GM12878 (cell line): ENCODE measurements around the gene DNAJC5. TPM values are rescaled to one million over a fixed set of nuclear protein-coding genes. Genes with fewer than 3 reads are reported as not detected.
A peak's percentile ranks its signal among the peaks of the same experiment; 100 is the strongest.

Source experiments
- ATAC-seq: fragments of 200-7000 bp; cut with Tn5 transposase; 3 replicates; pipeline ENCODE4 v1.9.1; 2020; ENCODE audit warnings: mild to moderate bottlenecking, moderate library complexity
- BruUV-seq: library from RNA; stranded (reverse); fragments of 400-500 nt; replicated peaks from 2 replicates; lab custom pipeline; 2021; lab: Mats Ljungman, UMichigan
- CTCF ChIA-PET: fragments of 300-600 bp; sonication (Branson Sonifier 250); formaldehyde crosslinking; extraction: SDS; loops from one replicate; lab custom pipeline; 2021; ENCODE audit warnings: inconsistent platforms; lab: Yijun Ruan, JAX
- POLR2A ChIA-PET: fragments of 350-600 bp; formaldehyde crosslinking; extraction: SDS; loops from one replicate; lab custom pipeline; 2021; ENCODE audit warnings: inconsistent platforms; lab: Charles Lee
- RAD21 ChIA-PET: fragments of 300-600 bp; sonication (Branson Sonifier 250); formaldehyde crosslinking; loops from one replicate; lab custom pipeline; 2023; ENCODE audit warnings: antibody characterized with exemption; ENCODE audit not compliant: unreplicated experiment; lab: Charles Lee
- SMC1A ChIA-PET: fragments of 300-600 bp; sonication (Branson Sonifier 250); formaldehyde crosslinking; loops from one replicate; lab custom pipeline; 2023; ENCODE audit not compliant: unreplicated experiment, uncharacterized antibody; lab: Charles Lee
- DNase-seq: peaks from one replicate; pipeline ENCODE4 v3.0.0-alpha.2; 2011; ENCODE audit warnings: low read depth, low spot score
- FAIRE-seq: peaks from 3 replicates; lab custom pipeline; 2011; peaks lifted over from hg19 to GRCh38; lab: Jason Lieb, UNC
- H2AFZ ChIP-seq: 2 replicates; pipeline ENCODE4 v1.6.0; 2011; ENCODE audit warnings: low read depth, low read length, control low read depth; ENCODE audit not compliant: control insufficient read depth
- H3K27ac ChIP-seq: 2 replicates; pipeline ENCODE4 v1.5.1; 2011; ENCODE audit warnings: control low read depth; ENCODE audit not compliant: control insufficient read depth, insufficient read depth
- H3K27me3 ChIP-seq, 2 experiments: replicated peaks in 1 of 2; 2 replicates each; pipeline versions ENCODE4 v1.6.0 to v1.6.1; 2011; ENCODE audit warnings: low read length in 1 of 2; ENCODE audit not compliant: control insufficient read depth in 2 of 2, insufficient read depth in 2 of 2
- H3K36me3 ChIP-seq, 2 experiments: 2 replicates each; pipeline ENCODE4 v1.5.1; 2011; ENCODE audit warnings: low read length in 1 of 2; ENCODE audit not compliant: control insufficient read depth in 2 of 2, insufficient read depth in 2 of 2
- H3K4me1 ChIP-seq: 2 replicates; pipeline ENCODE4 v1.6.1; 2011; ENCODE audit warnings: mild to moderate bottlenecking, low read length, moderate library complexity, mixed read lengths; ENCODE audit not compliant: control insufficient read depth, insufficient read depth
- H3K4me2 ChIP-seq: 2 replicates; pipeline ENCODE4 v1.6.0; 2011; ENCODE audit warnings: control low read depth; ENCODE audit not compliant: control insufficient read depth, insufficient read depth
- H3K4me3 ChIP-seq: fragments of 200-600 bp; sonication (generic); 2 replicates; pipeline ENCODE4 v1.5.1; 2016
- H3K79me2 ChIP-seq: 2 replicates; pipeline ENCODE4 v1.6.0; 2011; ENCODE audit warnings: low read length; ENCODE audit not compliant: control insufficient read depth, insufficient read depth
- H3K9ac ChIP-seq: 2 replicates; pipeline ENCODE4 v1.8.0; 2011; ENCODE audit warnings: low read length, control low read depth, mixed read lengths; ENCODE audit not compliant: control insufficient read depth, insufficient read depth
- H3K9me3 ChIP-seq: replicated peaks from 3 replicates; pipeline ENCODE4 v1.5.1; 2011; ENCODE audit warnings: mild to moderate bottlenecking, low read length; ENCODE audit not compliant: control insufficient read depth, insufficient read depth
- H4K20me1 ChIP-seq: 2 replicates; pipeline ENCODE4 v1.6.0; 2011; ENCODE audit not compliant: control insufficient read depth, insufficient read depth
- CUX1 ChIP-seq: IDR thresholded peaks from 2 replicates; pipeline ENCODE4 v1.6.1; 2012; ENCODE audit warnings: improper control_type of control experiment, low read depth, low read length; ENCODE audit not compliant: insufficient replicate concordance
- DPF2 ChIP-seq: fragments of 450-650 bp; IDR thresholded peaks from 2 replicates; pipeline ENCODE4 v1.6.1; 2017; ENCODE audit warnings: mild to moderate bottlenecking
- FOXM1 ChIP-seq: IDR thresholded peaks from 2 replicates; pipeline ENCODE4 v1.6.1; 2012; ENCODE audit warnings: low read depth, mild to moderate bottlenecking, inconsistent platforms, low read length, moderate library complexity
- GATAD2B ChIP-seq: fragments of 450-650 bp; conservative IDR thresholded peaks from 2 replicates; pipeline ENCODE4 v1.6.1; 2017; ENCODE audit warnings: low read depth, mild to moderate bottlenecking, moderate library complexity
- HDGF ChIP-seq: fragments of 450-650 bp; IDR thresholded peaks from 2 replicates; pipeline ENCODE4 v1.6.1; 2016; ENCODE audit warnings: antibody characterized with exemption
- MYB ChIP-seq: fragments of 150-350 bp; IDR thresholded peaks from 2 replicates; pipeline ENCODE4 v1.6.1; 2014; ENCODE audit warnings: mild to moderate bottlenecking, low read depth, low read length, borderline replicate concordance
- NFXL1 ChIP-seq: fragments of 450-650 bp; IDR thresholded peaks from 2 replicates; pipeline ENCODE4 v1.6.1; 2017; ENCODE audit warnings: antibody characterized with exemption, mild to moderate bottlenecking, borderline replicate concordance
- ZNF24 ChIP-seq: fragments of 450-650 bp; IDR thresholded peaks from 2 replicates; pipeline ENCODE4 v1.6.1; 2017; ENCODE audit warnings: antibody characterized with exemption, mild to moderate bottlenecking
- WGBS: methylation state at CpG from one replicate; pipeline ENCODE4 v1.1.6; 2016; ENCODE audit warnings: low lambda C conversion rate; ENCODE audit not compliant: insufficient replicate concordance, insufficient coverage; ENCODE audit errors: missing lambda C conversion rate; 5-methylcytosine and 5-hydroxymethylcytosine counted together
- in situ Hi-C: fragments of 300-500 bp; cut with MboI; formaldehyde crosslinking; loops from 9 replicates; pipeline ENCODE4 v1.14.3; 2018; ENCODE audit warnings: mixed read lengths
- intact Hi-C: fragments of 100-400 bp; cut with micrococcal nuclease; formaldehyde crosslinking; loops from one replicate; pipeline ENCODE4 v1.14.2; 2022; ENCODE audit not compliant: unreplicated experiment
- polyA plus RNA-seq, 11 experiments: library from polyadenylated mRNA; depleted of rRNA in 4 of 11; unstranded in 6 of 11; stranded (reverse) in 5 of 11; fragments of >200 nt; fragmentation: Nextera tagmentation in 4 of 11; fragmentation: Illumina TruSeq in 1 of 11; extraction: Ambion mirVana in 4 of 11; extraction: Trizol in 1 of 11; gene quantifications; 1 replicate in 1 of 11; 2 replicates in 10 of 11; pipeline versions ENCODE4 v1.2.1 to v1.2.3, GENCODE V29; 2011 to 2016; ENCODE audit warnings: inconsistent platforms in 2 of 11, missing spikeins in 2 of 11, low read depth in 1 of 11
- total RNA-seq, 4 experiments: library from RNA; depleted of rRNA in 3 of 4; stranded (reverse); fragments of >200 nt in 3 of 4; fragmentation: Illumina TruSeq in 1 of 4; extraction: Trizol in 1 of 4; gene quantifications; 2 replicates each; pipeline versions ENCODE4 v1.2.1 to v1.2.3, GENCODE V29; 2013 to 2021
- TF ChIP-seq, protein P1 (sequence below): fragments of 450-650 bp; IDR thresholded peaks from 2 replicates; pipeline ENCODE4 v1.6.1; 2018; ENCODE audit warnings: borderline replicate concordance, mild to moderate bottlenecking; ENCODE audit not compliant: partially characterized antibody

The DNAJC5 gene
- total and polyA plus RNA-seq, 10 of the 15 experiments (the other 5 are each of a cell fraction or from before 2014, with no cell fraction given) = 0.69 to 36.8 (median 17.0) TPM

- BruUV-seq = no TSS peak
- no peak overlapping the region for H3K27ac ChIP-seq
- ChIA-PET RAD21 (interaction anchor here (0.8 kb wide), 1 partner anchor 62 kb away, joined by 3 read pairs; no protein-coding TSS in a partner anchor), POLR2A (no interaction called here), CTCF (interaction anchor here (0.7 kb wide), 1 partner anchor 41 kb away, joined by 3 read pairs; no protein-coding TSS in a partner anchor), SMC1A (no interaction called here)
- WGBS = 20% methylated on average over 24 of the region's 24 CpGs
- no peaks in the 10 kb centered on the region for H3K9me3 ChIP-seq
- H3K79me2 ChIP-seq = no peaks in the 10 kb centered on the region
- DNase-seq (no peak), FAIRE-seq (no peak), ATAC-seq (no peak)
- H4K20me1 ChIP-seq = no peaks in the 10 kb centered on the region
- H3K36me3 ChIP-seq = no peaks in the 10 kb centered on the region
- H2AFZ ChIP-seq = no peak overlapping the region
- peaks cover 0 to 1% of the 10 kb centered on the region in 2 experiments; a peak in 3 of 4 replicates for H3K27me3 ChIP-seq
- intact Hi-C loops (no loop called here), in situ Hi-C loops (no loop called here)
- H3K9ac ChIP-seq = no peak overlapping the region
- 0 out of 2 replicates have a peak, but pooled peaks have one; percentile 19 for TF ChIP-seq ZNF24
- TF ChIP-seq NFXL1 = peak; percentile 81; the same call in 1 of the 2 replicates
- no peak for TF ChIP-seq FOXM1
- H3K4me3 ChIP-seq = no peak overlapping the region
- H3K4me2 ChIP-seq = no peak overlapping the region
- H3K4me1 ChIP-seq = peaks cover 29% of the 10 kb centered on the region
These were observed 48.7 kb upstream of the DNAJC5 start for GRCh38 chr20:63846128-63846771.

- no peak overlapping the region for H3K4me2 ChIP-seq
- TF ChIP-seq GATAD2B (no peak), HDGF (peak; percentile 90), CUX1 (no peak), DPF2 (no peak), MYB (no peak)
- TF ChIP-seq, protein P1, sequence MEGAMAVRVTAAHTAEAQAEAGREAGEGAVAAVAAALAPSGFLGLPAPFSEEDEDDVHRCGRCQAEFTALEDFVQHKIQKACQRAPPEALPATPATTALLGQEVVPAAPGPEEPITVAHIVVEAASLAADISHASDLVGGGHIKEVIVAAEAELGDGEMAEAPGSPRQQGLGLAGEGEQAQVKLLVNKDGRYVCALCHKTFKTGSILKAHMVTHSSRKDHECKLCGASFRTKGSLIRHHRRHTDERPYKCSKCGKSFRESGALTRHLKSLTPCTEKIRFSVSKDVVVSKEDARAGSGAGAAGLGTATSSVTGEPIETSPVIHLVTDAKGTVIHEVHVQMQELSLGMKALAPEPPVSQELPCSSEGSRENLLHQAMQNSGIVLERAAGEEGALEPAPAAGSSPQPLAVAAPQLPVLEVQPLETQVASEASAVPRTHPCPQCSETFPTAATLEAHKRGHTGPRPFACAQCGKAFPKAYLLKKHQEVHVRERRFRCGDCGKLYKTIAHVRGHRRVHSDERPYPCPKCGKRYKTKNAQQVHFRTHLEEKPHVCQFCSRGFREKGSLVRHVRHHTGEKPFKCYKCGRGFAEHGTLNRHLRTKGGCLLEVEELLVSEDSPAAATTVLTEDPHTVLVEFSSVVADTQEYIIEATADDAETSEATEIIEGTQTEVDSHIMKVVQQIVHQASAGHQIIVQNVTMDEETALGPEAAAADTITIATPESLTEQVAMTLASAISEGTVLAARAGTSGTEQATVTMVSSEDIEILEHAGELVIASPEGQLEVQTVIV = peak; percentile 17
These were observed 48.1 kb upstream of the DNAJC5 start for GRCh38 chr20:63846888-63847236.

More at GRCh38 chr20:63846888-63847236, 48.1 kb upstream of the DNAJC5 start:
- Histone ChIP-seq H2AFZ (no peak overlapping the region), H4K20me1 (no peaks in the 10 kb centered on the region), H3K79me2 (no peaks in the 10 kb centered on the region), H3K9ac (no peak overlapping the region), H3K4me1 (peaks cover 34% of the 10 kb centered on the region), H3K27me3 (peaks cover 0 to 1% of the 10 kb centered on the region in 2 experiments; a peak in 3 of 4 replicates), H3K9me3 (no peaks in the 10 kb centered on the region), H3K36me3 (no peaks in the 10 kb centered on the region), H3K4me3 (no peak overlapping the region), H3K27ac (no peak overlapping the region)
- WGBS = 19% methylated on average over 2 of the region's 3 CpGs
- DNase-seq (no peak), FAIRE-seq (no peak), ATAC-seq (no peak)
- intact Hi-C loops (no loop called here), in situ Hi-C loops (no loop called here)
- CTCF ChIA-PET = no interaction called here
- SMC1A ChIA-PET = no interaction called here
- POLR2A ChIA-PET = interaction anchor here (0.6 kb wide), 1 partner anchor 96 kb away, joined by 3 read pairs; no protein-coding TSS in a partner anchor
- RAD21 ChIA-PET = no interaction called here
- no TSS peak for BruUV-seq
